PFSK-1 (cell line): Measurements from ENCODE around the gene CLIP1.

ENCODE experiments used
- POLR2AphosphoS5 ChIP-seq: IDR thresholded peaks from 2 replicates; pipeline ENCODE4 v1.6.1; 2012; ENCODE audit warnings: low read depth, mild to moderate bottlenecking, control low read depth, low read length, moderate library complexity
- SIN3A ChIP-seq: IDR thresholded peaks from 2 replicates; pipeline ENCODE4 v1.6.1; 2012; ENCODE audit warnings: mild to moderate bottlenecking, low read length, moderate library complexity, borderline replicate concordance; ENCODE audit not compliant: insufficient read depth
- TAF1 ChIP-seq: IDR thresholded peaks from 2 replicates; pipeline ENCODE4 v1.6.1; 2012; ENCODE audit warnings: low read length, control low read depth, borderline replicate concordance; ENCODE audit not compliant: insufficient read depth
- TF ChIP-seq, protein P1 (sequence below), 2 experiments: IDR thresholded peaks; 2 replicates each; pipeline versions ENCODE4 v1.6.1 to v1.8.0; 2011 to 2012; ENCODE audit warnings: low read depth in 2 of 2, low read length in 2 of 2, control low read depth in 1 of 2, inconsistent platforms in 1 of 2, mild to moderate bottlenecking in 1 of 2, moderate library complexity in 1 of 2; ENCODE audit not compliant: insufficient read depth in 1 of 2

GRCh38 chr12:122413516-122414404, 8.7 kb downstream of the CLIP1 start:
- TF ChIP-seq, protein P1, sequence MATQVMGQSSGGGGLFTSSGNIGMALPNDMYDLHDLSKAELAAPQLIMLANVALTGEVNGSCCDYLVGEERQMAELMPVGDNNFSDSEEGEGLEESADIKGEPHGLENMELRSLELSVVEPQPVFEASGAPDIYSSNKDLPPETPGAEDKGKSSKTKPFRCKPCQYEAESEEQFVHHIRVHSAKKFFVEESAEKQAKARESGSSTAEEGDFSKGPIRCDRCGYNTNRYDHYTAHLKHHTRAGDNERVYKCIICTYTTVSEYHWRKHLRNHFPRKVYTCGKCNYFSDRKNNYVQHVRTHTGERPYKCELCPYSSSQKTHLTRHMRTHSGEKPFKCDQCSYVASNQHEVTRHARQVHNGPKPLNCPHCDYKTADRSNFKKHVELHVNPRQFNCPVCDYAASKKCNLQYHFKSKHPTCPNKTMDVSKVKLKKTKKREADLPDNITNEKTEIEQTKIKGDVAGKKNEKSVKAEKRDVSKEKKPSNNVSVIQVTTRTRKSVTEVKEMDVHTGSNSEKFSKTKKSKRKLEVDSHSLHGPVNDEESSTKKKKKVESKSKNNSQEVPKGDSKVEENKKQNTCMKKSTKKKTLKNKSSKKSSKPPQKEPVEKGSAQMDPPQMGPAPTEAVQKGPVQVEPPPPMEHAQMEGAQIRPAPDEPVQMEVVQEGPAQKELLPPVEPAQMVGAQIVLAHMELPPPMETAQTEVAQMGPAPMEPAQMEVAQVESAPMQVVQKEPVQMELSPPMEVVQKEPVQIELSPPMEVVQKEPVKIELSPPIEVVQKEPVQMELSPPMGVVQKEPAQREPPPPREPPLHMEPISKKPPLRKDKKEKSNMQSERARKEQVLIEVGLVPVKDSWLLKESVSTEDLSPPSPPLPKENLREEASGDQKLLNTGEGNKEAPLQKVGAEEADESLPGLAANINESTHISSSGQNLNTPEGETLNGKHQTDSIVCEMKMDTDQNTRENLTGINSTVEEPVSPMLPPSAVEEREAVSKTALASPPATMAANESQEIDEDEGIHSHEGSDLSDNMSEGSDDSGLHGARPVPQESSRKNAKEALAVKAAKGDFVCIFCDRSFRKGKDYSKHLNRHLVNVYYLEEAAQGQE (IDR thresholded peaks at IDR 0.05; ENCODE audit: insufficient read depth in 1 of 2, low read depth in 2 of 2, low read length in 2 of 2) = no peak
- TF ChIP-seq POLR2AphosphoS5 (no peak), TAF1 (no peak), SIN3A (no peak)
